ENCODE data around the gene OSER1.

- TF ChIP-seq, protein P1, sequence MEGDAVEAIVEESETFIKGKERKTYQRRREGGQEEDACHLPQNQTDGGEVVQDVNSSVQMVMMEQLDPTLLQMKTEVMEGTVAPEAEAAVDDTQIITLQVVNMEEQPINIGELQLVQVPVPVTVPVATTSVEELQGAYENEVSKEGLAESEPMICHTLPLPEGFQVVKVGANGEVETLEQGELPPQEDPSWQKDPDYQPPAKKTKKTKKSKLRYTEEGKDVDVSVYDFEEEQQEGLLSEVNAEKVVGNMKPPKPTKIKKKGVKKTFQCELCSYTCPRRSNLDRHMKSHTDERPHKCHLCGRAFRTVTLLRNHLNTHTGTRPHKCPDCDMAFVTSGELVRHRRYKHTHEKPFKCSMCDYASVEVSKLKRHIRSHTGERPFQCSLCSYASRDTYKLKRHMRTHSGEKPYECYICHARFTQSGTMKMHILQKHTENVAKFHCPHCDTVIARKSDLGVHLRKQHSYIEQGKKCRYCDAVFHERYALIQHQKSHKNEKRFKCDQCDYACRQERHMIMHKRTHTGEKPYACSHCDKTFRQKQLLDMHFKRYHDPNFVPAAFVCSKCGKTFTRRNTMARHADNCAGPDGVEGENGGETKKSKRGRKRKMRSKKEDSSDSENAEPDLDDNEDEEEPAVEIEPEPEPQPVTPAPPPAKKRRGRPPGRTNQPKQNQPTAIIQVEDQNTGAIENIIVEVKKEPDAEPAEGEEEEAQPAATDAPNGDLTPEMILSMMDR (IDR thresholded peaks at IDR 0.05), result no peak
- no peak for TF ChIP-seq POLR2A (IDR thresholded peaks at IDR 0.05)
- TF ChIP-seq EP300 (IDR thresholded peaks at IDR 0.05), result no peak
Observed at GRCh38 chr20:44222027-44222426, 11.5 kb upstream of the OSER1 start.

Data from stomach (tissue), 4 donors.